Lung microvascular endothelial cell (primary cell): ENCODE data around the gene TEK. TPM values are rescaled to one million over a fixed set of nuclear protein-coding genes. Genes with fewer than 3 reads are reported as not detected.
"Not testable (repeated sequence)": the region's sequence is repeated elsewhere in the genome, so short reads cannot be mapped to it uniquely, and the experiment has no call there.

ENCODE experiments used
- DNase-seq, 2 donors: peaks; one replicate each; pipeline versions ENCODE4 v3.0.0 to v3.0.0-alpha.2; 2010; ENCODE audit warnings: low read depth in 2 of 2
- total RNA-seq: library from RNA; depleted of rRNA; stranded (reverse); fragments of >200 nt; gene quantifications from 2 replicates; pipeline ENCODE4 v1.2.1, GENCODE V29; 2014

Gene TEK
- total RNA-seq, 1 donor from 2014 or later: 56.9 TPM

GRCh38 chr9:27212191-27212590, 103.2 kb downstream of the TEK start:
- DNase-seq: no peak

DNA sequence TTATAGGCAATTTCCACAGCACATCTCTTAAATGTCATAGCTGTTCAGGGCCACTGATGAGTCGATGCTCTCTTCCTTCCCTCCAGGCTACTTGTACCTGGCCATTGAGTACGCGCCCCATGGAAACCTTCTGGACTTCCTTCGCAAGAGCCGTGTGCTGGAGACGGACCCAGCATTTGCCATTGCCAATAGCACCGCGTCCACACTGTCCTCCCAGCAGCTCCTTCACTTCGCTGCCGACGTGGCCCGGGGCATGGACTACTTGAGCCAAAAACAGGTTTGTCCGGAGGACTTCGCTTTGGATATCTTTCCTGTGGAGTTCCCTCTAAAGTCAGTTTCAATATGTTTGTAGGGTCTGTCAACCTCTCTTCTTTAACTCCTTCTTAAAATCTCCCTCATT, 103.6 kb downstream of the TEK start:
- no peak for DNase-seq

- DNase-seq: peak in 1 of 2 donors; percentile 51
Observed at GRCh38 chr9:27227192-27227591, 118.2 kb downstream of the TEK start.

DNA sequence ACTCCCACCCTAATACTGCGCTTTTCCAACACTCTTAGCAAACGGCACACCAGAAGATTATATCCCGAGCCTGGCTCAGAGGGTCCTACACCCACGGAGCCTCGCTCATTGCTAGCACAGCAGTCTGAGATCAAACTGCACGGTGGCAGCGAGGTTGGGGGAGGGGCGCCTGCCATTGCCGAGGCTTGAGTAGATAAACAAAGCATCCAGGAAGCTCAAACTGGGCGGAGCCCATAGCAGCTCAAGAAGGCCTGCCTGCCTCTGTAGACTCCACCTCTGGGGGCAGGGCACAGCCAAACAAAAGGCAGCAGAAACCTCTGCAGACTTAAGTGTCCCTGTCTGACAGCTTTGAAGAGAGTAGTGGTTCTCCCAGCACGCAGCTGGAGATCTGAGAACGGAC, 130.6 kb downstream of the TEK start:
- DNase-seq: not testable (repeated sequence)

DNA sequence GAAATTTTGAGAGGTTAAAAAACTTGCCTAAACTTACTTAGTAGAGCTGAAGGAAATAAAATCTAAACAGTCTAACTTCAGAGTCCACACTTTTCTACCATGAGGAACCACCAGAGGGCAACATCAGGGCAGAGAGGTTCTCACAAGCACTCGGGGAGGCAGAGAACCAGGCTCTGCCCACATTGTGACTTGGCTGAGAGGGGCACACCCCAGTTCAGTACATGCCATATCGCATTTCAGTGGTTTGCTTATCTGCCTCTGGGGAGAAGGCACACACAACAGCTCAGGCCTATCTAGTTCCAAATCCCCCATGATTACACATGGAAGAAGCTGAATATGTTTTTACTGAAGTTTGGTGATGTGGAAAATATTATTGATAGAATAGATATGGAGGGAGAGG, 138.7 kb downstream of the TEK start:
- DNase-seq: peak; percentile 40 to 42

DNA sequence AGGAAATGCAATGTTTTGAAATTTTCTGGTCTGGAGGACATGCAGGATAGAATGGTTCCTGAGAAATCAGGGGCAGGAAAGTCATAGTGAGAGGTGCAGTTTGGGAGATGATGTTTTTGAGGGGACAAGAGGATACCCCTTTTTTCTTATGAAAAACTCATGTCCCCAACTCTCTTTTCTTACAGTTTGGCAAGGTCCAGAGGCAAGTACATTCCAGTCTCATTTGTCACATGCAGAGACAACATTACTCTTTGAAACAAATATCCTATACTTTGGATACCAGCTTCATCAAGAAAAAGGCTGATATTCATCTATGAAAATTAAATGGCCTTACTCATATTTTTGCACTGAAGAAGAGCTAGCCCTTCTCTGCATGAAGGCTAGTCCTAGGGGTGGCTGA, 139.7 kb downstream of the TEK start:
- DNase-seq: no peak

DNA sequence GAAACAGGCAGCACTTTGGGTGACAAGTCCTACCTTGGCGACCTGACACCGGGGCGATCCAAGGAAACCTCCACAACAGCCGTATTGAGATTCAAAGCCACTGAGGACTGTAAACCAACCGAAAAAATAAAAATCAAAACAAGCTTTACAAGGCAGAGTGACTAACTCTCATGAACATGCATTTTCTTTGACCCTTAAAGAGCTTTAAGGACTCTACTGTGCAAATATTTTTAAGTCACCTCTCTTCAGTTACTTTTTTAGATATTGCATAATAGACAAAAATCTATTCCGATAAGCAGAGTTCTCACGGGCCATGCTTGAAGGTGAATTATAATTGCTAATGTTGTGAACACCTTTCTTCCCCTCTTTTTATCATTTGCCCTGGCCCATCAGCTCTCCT, 149.6 kb downstream of the TEK start:
- DNase-seq: no peak

- no peak for DNase-seq
Observed at GRCh38 chr9:27260789-27261516, 151.9 kb downstream of the TEK start.

- DNase-seq: no peak
Observed at GRCh38 chr9:27261517-27262211, 152.6 kb downstream of the TEK start.

GRCh38 chr9:27272103-27272502, 163.1 kb downstream of the TEK start:
- no peak for DNase-seq

GRCh38 chr9:27273186-27273585, 164.2 kb downstream of the TEK start:
- no peak for DNase-seq

GRCh38 chr9:27276193-27277030, 167.4 kb downstream of the TEK start:
- peak; percentile 68 to 82 for DNase-seq

GRCh38 chr9:27278374-27278773, 169.3 kb downstream of the TEK start:
- no peak for DNase-seq

- DNase-seq: no peak
Observed at GRCh38 chr9:27279611-27280010, 170.6 kb downstream of the TEK start.

Other genes starting within 250 kb of the TEK start
- gene CAAP1, start 216.4 kb upstream of the TEK start, total RNA-seq: 10.5 and 15.3 TPM in 2 replicates
- gene PLAA, start 162.0 kb upstream of the TEK start, total RNA-seq: 31.9 and 35.7 TPM in 2 replicates
- 4.4 and 4.8 TPM in 2 replicates for gene IFT74, start 152.8 kb upstream of the TEK start, total RNA-seq
- not detected in 2 replicates for gene LRRC19, start 103.6 kb upstream of the TEK start, total RNA-seq
- not detected in 2 replicates for gene EQTN, start 187.9 kb downstream of the TEK start, total RNA-seq